ENCODE data around the gene PIK3C2G.

The PIK3C2G gene

DNA sequence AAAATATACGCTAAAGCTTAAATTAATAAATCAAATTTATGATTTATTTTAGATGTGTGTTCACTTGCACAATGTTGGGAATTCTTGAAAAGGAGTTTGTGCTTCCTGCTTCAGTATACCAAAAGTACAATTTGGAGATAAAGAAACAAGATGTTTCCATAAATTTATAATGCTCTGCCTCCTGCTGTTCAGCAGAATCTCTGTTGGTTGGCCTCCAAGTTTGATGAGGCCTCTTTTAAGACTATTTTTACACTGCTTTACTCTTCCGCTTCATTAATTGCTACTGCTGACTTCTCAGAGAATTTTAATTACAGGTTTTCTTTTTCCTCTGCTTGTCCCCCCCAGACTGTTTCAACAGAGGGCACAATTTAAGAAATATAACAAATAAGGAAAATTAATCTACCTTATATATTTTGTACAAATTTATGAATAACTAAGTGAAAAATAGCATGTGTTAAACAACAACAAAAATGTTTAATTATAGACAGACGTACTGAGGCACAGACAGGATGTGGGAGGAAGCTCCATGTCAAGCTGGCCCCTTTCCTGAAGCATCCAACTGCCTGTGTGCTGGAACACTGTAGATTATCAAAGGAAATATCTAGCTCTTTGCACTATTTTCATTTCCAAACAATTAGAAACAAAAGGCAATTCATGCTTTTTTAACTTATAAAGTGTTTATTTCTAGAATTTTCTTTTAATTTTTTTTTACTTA is 83.9 kb downstream of the PIK3C2G start:
- no peak for DNase-seq

DNA sequence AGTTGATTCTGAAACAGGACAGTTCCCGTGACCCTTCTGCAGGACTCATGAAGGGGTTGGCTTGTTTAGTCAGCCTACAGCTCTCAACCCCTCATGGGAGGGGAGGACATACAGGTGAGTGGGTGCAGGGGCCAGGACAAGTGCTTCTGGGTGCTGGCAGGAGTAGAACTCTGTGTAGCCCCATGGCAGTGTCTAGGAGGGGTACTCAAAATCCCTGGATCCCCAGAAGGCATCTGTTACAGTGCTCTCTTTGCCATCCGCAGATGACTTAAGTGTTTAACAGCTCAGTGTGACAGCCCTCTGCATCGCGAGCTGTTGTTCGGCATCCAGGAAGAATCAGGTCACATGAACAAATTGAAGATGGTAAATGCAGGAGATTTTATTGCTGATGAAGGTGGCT is 91.0 kb downstream of the PIK3C2G start:
- DNase-seq = no peak

DNA sequence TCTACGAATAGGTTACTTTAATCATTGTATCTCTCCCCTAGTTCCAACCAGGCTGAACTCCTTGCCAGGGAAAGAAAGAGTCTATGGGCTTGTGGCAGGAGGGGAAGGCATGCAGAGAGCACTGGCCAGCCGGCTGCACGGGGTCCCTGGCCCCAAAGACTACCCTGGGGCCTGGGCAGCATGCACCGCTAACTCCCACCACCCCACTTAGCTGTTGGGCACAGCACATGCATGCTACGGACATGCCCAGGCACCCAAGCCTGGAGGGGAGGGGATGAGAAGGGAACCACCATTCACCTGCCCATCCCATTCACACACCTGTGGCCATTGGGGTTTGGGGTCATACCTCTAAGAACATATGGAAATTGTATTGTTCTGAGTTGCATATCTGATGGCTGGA is 94.1 kb downstream of the PIK3C2G start:
- DNase-seq = no peak

DNA sequence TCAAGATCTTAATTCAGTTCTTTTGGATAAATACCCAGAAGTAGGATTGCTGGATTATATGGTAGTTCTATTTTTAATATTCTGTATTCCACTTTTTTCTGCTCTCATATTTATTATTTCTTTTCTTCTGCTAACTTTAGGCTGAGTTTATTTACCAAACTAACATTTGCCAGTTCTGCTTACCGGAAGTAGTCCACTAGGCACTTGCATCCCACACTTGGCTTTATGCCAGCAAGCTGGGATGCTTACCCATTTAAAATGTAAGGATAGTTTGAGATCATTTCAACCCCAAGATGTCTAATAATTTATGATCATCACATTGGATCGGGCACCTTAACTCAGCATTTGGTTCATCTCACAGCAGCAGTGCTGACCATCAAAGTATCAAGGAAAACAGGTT is 96.8 kb downstream of the PIK3C2G start:
- DNase-seq = no peak

DNA sequence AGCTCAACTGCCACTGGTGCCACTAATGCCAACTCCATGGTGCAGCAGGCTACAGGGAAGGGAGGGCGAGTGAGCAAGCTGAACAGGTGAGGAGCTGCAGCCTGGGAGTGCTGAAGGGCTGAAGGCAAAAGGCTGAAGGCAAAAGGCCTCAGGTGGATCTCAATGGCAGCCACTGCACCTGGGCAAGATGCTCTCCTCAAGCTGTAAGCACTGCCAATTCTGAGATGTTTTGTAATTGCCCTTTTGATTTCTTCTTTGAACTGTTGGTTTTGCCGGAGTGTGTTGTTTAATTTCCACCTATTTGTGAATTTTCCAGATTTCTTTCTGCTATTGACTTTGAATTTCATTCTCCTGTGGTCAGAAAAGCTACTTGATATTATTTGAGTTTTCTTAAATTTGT is 97.6 kb downstream of the PIK3C2G start:
- DNase-seq = no peak

DNA sequence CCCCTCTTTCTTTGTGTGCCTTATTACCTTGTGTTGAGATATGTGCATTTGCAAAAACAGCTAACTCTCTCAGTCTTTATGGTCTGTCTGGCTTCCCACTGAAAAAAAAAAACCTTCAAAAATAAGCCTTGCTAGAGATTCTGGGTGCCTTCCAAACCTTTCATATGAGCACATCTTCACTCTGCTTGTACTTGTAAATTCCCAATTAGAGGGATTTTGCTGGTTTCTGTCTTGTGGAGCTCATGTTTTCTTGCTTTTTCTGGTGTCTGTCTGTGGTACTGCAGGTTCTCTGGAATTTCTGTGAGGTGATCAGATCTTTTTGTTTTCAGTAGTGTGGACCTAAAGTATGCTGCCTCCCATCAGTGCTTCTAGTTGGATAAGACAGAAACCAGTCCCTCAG is 100.1 kb downstream of the PIK3C2G start:
- DNase-seq = no peak

DNA sequence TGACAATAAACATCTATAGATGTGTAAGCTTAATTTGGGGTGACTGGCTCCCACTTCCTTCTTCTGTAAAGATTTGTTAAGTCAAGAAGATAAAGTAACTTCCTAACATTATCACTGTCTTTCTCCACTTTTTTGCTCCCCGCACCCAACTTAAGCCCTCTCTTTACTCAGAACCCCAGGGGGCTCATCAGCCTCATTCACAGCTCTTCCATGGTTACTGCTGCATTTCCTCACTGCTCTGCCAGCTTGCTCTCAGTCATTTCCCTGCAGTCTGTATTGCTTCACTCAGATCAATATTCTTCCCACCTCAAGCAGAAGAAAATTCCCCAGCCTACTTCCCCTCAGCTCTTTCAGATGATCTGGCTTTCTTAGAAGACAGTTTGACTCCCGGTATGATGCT is 102.0 kb downstream of the PIK3C2G start:
- no peak for DNase-seq

DNA sequence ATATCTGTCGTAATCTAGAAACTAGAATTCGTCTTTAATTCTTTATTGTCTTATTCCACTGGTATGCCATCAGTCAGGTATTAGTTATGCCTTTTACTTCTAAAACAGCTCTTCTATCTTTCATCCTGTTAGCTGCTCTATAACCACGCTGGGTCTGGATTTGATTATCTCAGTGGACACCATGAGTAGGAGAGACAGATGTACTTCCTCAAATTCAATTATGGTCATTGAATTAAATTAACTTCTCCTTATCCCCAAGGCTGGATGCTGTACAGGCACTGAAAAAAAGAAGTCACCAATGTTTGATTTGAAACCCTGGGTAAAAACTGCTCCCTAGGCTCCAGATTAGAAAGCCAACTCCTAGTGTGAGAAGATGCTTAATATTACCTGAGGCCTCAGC is 107.3 kb downstream of the PIK3C2G start:
- no peak for DNase-seq

DNA sequence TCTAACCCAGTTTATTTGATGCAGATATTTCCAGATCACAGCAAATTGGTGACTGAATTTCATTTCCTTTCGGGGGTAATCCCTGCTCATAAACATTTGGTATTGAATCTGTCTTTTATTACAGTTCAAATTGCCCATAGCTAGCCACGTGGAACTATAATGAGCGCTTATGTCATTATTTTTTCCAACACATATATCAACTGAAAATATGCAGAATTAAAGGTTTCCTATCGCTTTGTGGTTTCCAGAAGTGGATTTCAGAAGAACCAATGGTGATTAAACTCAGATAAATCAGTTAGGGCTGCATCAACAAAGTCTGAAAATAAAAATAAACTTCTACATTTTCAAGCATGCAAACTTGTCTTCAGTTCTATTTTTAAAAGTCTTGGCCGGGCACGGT is 111.9 kb downstream of the PIK3C2G start:
- DNase-seq = no peak

DNA sequence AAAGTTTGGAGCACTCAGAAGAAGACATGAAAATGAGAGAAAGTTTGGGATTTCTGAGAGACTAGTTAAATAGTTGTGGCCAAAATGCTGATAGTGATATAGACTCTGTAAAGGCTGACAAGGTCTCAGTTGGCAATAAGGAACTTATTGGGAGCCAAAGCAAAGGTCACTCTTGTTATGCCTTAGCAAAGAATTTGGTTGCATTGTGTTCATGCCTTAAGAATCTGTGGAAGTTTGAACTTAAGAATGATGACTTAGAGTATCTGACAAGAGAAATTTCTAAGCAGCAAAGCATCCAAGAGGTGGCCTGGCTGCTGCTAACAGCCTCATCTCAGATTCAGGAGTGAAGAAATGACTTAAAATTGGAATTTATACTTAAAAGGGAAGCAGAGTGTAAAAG is 113.8 kb downstream of the PIK3C2G start:
- DNase-seq = no peak

DNA sequence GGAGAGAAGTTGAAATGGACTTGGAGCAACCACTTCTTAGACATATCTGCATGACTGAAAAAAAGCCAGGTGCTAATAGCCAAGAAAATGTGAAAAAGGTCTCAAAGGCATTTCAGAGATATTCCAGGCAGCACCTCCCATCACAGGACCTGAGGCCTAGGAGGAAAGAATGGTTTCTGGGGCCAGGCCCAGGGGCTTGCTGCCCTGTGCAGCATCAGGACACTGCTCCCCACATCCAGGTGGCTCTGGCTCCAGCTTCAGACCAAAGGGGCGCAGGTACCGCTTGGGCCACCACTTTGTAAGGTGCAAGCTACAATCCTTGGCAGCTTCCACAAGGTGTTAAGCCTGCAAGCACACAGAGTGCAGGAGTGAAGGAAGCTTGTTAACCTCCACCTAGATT is 114.3 kb downstream of the PIK3C2G start:
- no peak for DNase-seq

DNA sequence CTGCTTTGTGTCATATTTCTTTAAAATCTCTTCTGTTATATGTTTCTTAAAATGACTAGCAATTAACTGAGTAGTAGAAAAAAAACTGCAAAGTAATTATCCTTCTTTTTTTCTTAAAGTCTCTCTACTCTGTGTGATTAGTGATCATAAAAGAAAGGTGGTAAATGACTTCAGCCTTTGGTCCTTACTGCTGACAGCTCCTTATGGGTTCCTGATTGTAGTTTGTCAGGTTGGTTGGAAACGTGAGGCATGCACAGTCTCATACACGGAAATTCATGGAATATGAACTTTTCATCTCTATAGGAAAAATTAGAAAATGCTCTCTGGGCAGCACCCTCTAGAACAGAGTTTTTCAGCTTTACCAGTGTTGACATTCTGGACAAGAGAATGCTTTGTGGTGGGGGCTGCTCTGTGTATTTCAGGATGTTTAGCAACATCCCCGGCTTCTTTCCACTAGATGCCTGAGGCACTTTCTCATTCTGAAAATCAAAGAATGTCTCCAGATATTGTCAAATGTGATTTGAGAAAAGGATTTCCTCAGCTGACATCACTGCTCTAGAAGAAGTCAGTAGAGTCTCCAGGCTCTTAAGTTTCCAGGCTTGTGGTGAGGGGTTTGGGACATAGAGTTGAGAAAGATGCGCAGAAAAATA is 121.0 kb downstream of the PIK3C2G start:
- no peak for DNase-seq

DNA sequence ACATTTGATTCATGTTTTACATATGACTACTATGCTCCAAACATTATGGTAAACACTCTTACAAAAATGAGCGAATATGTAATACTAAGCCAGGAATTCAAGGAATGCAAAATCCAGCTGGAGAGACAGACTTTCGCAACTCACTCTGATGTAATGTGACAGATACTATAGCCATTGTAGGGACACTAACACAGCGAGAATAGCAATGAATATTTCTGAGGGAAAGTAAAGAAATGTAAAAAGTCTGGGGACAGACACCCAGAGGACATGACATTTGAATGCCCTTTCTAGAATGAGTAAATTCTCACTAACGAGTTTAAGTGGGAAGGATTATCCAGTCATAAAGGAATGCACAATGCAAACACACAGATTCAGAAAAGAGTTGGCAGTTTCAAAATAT is 121.9 kb downstream of the PIK3C2G start:
- DNase-seq = no peak

DNA sequence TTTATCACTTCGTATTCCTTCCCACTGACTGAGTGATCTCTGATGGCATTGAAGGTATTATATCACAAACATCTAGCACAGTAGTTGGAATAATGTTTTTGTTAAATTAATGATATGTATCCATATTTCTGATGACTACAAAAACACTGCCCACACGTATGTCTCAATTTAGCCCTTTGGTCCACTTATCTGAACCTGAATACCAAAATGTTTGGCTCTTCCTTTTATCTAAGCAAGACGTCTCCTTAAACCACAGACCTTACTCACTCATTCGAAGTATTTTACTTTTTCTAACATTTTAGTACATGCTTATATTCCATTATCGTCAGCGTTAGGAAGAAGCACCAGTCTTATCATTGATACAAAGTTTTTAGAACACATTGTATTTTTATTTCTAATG is 126.4 kb downstream of the PIK3C2G start:
- no peak for DNase-seq

DNA sequence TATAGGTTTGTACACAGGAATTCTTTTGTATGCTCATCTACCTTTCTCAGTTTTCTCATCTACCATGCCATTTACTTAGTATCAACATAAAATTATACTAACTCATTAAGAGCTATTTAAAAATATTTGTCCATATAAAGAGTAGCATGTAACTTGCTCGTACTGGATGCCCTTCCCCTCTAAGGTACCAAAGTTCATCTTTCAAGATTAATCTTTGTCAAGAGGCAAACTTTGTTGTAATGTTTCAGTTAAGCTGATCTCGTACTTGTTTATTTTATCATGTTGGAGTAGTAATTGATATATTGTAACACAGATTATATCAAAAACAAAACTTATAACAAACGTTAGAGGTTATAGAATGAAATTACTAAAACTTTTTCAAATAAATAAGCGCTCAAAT is 128.5 kb downstream of the PIK3C2G start:
- DNase-seq = no peak

DNA sequence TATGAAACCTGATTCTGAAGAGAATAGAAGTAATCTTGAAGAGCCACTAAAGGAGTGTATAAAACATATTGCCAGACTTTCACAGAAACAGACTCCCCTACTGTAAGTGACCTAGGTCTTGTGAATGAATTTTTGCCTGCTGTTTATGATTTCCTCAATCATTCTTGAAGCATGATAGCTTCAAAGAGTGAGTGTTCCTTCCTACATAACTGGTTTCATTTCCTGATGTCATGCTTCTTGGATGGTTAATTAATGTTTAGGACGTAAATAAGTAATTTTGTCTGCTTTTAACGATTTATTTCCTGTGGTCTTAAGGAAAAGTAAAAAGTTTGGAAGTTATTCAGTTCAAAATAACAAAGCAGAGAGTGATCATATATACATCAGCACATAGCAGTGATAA is 129.8 kb downstream of the PIK3C2G start:
- DNase-seq = no peak

DNA sequence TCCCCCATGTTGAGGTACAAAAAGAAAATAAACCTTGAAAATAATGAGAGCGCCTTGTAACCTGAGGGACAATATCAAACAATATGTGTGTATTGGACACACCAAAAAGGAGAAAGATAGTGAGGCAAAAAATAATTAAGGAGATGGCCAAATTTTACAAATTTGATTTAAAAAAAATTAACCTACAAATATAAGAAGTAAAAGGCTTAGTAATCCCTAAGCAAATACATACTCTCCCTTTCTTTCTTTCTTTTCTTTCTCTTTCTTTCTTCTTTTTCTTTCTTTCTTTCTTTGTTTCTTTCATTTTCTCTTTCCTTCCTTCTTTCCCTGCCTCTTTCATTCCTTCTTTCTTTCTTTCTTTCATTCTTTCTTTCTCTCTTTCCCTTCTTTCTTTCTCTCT is 133.4 kb downstream of the PIK3C2G start:
- no peak for DNase-seq

DNA sequence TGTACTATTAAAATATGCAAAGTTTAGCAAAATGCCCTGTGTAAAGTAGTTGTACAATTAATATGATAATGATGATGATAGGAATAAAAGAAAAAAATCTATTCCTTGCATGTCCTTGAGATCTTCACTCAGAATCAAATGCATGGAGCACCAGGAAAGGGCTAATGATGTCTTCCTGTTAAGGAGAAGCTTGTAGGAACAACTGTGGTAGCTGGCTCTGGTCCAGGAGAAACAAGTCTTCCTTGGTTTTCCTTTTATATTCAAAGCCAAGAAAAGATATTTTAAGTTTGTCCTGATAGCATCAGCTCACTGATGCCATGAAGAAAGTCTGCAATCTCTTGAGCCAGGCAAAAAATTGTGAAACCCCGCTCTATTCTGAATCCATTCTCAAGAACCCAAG is 138.9 kb downstream of the PIK3C2G start:
- DNase-seq = no peak

DNA sequence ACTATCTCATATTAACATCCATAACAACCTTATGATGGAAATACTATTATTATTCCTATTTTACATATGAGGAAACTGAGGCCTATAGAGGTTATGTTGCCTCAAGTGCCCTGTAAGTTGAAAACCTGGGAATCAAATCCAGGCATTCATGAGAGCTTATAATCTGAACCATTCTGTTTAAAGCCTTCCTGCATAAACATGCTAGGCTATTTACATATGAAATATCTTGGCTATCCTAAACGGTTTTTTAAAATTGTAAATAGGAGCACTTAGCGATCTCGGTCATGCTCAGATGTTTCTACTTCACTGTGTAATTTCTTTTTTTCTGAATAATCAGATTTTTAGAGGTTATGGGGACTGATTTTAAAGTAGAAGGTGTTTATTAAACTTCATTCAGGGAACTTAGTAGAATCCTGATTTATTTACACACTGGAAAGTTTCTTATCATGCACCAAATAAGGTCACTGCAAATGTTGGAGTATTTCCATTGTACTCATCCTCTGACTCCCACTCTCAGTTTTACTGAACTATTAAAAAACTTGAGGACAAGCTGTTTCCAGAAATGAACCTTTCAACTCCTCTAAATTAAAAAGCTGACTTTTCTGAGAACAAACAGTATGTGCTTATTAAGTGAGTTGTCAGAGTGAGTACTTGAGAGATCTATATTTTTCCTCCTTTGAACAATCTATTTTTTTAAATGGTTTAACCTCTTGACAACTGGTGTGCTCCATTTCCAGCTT is 141.7 kb downstream of the PIK3C2G start:
- DNase-seq = no peak

DNA sequence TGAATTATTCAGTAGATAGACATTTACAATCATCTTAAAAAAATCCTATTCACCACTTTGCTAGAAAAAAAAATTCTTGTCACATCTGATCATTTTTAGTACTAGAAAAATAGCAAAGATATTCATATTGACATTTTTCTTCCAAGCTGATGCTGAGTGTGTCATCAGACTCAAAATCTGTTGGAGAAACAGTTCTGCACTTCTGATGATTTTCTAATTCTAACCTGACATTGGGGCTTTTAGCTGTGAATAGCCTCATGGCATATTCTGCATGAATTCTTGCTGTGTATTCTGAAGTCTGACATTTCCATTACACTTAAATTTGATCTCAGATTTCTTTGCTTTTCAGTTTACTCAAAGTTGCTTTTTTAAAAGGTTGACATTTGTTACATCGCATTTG is 150.1 kb downstream of the PIK3C2G start:
- no peak for DNase-seq

DNA sequence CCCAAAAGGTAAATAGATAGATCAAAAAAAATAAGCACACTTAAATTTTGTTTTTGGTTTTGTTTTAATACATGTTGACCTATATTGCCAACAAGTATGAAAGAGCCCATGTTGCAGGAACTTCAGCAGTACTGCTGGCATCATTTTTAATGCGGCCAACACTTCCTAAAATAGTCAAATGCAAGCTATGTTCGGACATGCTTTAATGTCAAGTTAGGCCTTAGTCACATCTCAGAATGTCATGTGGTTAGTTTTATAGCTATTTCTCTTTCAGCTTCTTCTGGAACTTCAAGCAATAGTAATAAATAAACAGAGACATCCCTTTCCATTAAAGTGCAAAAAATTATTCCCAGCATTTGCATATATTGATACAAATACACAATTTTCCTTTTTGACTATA is 153.4 kb downstream of the PIK3C2G start:
- no peak for DNase-seq

DNA sequence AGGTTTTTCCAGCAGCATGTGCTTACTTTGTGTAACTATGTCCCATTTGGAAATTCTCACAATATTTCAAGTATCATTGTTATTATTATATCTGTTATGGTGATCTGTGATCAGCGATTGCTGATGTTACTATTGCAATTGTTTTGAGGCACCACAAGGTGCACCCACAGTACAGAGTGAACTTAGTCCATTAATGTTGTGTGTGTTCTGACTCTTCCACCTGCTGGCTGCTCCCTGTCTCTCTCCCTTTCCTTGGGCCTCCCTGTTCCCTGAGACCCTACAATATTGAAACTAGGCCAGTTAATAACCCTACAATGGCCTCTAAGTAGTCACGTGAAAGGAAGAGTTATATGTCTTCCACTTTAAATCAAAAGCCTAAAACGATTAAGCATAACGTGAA is 153.9 kb downstream of the PIK3C2G start:
- DNase-seq = no peak

DNA sequence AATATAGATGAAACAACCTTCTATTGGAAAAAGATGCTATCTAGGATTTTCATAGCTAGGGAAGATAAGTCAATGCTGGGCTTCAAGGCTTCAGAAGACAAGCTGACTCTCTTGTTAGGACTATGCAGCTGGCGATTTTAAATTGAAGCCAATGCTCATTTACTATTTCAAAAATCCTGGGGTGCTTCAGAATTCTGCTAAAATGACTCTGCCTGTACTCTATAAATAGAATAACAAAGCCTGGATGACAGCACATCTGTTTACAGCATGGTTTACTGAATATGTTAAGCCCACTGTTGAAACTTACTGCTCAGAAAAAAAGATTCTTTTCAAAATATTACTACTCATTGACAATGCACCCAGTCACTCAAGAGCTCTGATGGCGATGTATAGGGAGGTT is 155.1 kb downstream of the PIK3C2G start:
- DNase-seq = no peak

DNA sequence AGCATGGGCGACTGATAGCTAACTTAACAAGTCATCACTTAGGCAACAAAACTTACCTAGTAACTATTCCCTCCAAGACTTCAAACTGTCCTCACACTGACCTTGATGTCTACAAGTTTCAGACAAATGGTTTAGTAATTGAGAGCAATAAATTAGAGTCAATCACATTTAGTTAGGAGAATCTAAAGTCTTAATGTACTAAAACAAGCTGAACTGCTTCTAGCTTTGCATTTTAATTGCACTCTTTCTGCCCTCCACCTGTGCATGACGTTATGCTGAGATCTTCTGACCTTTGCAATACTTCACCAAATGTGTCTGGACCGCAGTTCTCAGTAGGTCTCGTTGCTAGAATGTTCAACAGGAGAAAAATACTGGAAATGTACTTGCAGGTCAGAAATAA is 158.0 kb downstream of the PIK3C2G start:
- DNase-seq = no peak

Data from COR-L47 (cell line).